ENCODE data around the gene FAM237A. TPM values are rescaled to one million over a fixed set of nuclear protein-coding genes. Genes with fewer than 3 reads are reported as not detected.

Gene FAM237A
- total RNA-seq, 1 experiment from 2014 or later, result not detected

DNA sequence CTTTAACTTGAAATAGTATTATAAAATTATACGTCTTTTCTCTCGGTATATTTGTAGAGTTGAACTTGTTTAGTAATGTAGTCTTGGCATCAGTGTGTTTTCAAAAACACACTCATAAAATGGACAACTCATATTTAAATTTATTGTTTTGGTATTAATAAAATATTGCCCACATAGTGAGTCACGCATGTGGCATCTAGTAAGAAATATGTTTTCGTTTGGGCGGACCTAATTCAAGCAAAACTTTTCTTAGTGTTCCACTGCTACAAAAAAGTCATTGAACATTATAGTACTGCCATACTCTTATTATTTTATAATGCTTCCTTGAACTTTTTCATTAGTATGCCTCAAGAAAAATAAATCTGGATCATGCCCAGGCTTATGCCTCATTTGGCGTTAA is 31.1 kb upstream of the FAM237A start:
- Histone ChIP-seq H3K36me3 (ENCODE audit: control insufficient read depth in 1 of 2, insufficient read depth in 2 of 2, low read length in 2 of 2) (no peaks in the 10 kb centered on the region), H3K4me2 (ENCODE audit: low read length) (no peak overlapping the region), H2AFZ (ENCODE audit: low read depth, low read length, poor library complexity, severe bottlenecking) (no peak overlapping the region), H3K27me3 (ENCODE audit: insufficient read depth, low read length) (no peaks in the 10 kb centered on the region), H3K9me2 (ENCODE audit: insufficient read depth) (no peaks in the 10 kb centered on the region), H3K4me1 (ENCODE audit: control insufficient read depth in 1 of 2, insufficient read depth in 2 of 2, low read length in 2 of 2) (peaks cover 0 to 4% of the 10 kb centered on the region in 2 experiments; a peak in 1 of 4 replicates), H3K79me2 (ENCODE audit: insufficient read depth, low read length) (no peaks in the 10 kb centered on the region), H3K27ac (ENCODE audit: low read depth, low read length) (no peak overlapping the region), H3K9me3 (ENCODE audit: control insufficient read depth in 1 of 2, insufficient read depth in 1 of 2, low read depth in 1 of 2, low read length in 2 of 2) (no peaks in the 10 kb centered on the region), H3K4me3 (replicated peaks in 1 of 2; ENCODE audit: low read depth in 1 of 2, low read length in 2 of 2) (no peak overlapping the region), H3K9ac (ENCODE audit: low read length) (no peak overlapping the region), H4K20me1 (ENCODE audit: insufficient read depth) (no peaks in the 10 kb centered on the region)
- ChIA-PET CTCF (no interaction called here), POLR2A (no interaction called here), RAD21 (ENCODE audit: low non-redundant PET in 1 of 2, low total read pairs in 2 of 2, uncharacterized antibody in 2 of 2, unreplicated experiment in 2 of 2) (no interaction called here)
- TF ChIP-seq ZFX (IDR thresholded peaks at IDR 0.05), result no peak
- DNase-seq (ENCODE audit: low read depth, low spot score), result no peak
- intact Hi-C loops (cut with micrococcal nuclease), result no loop called here
- no peak for ATAC-seq
- no TSS peak for BruUV-seq (replicated peaks)

GRCh38 chr2:206611736-206612135 is 30.6 kb upstream of the FAM237A start:
- intact Hi-C loops (cut with micrococcal nuclease), result no loop called here
- no peaks in the 10 kb centered on the region for H3K27me3 ChIP-seq (ENCODE audit: insufficient read depth, low read length)
- no peak for DNase-seq (ENCODE audit: low read depth, low spot score)
- no TSS peak for BruUV-seq (replicated peaks)
- no peaks in the 10 kb centered on the region for H3K9me3 ChIP-seq (ENCODE audit: control insufficient read depth in 1 of 2, insufficient read depth in 1 of 2, low read depth in 1 of 2, low read length in 2 of 2)
- H3K36me3 ChIP-seq (ENCODE audit: control insufficient read depth in 1 of 2, insufficient read depth in 2 of 2, low read length in 2 of 2), result no peaks in the 10 kb centered on the region
- POLR2A ChIA-PET, result no interaction called here
- H3K9me2 ChIP-seq (ENCODE audit: insufficient read depth), result no peaks in the 10 kb centered on the region
- H3K79me2 ChIP-seq (ENCODE audit: insufficient read depth, low read length), result no peaks in the 10 kb centered on the region
- ATAC-seq, result no peak
- no peak overlapping the region for H3K27ac ChIP-seq (ENCODE audit: low read depth, low read length)
- no peak overlapping the region for H2AFZ ChIP-seq (ENCODE audit: low read depth, low read length, poor library complexity, severe bottlenecking)
- H4K20me1 ChIP-seq (ENCODE audit: insufficient read depth), result no peaks in the 10 kb centered on the region
- H3K9ac ChIP-seq (ENCODE audit: low read length), result no peak overlapping the region
- H3K4me1 ChIP-seq (ENCODE audit: control insufficient read depth in 1 of 2, insufficient read depth in 2 of 2, low read length in 2 of 2), result peaks cover 0 to 4% of the 10 kb centered on the region in 2 experiments; a peak in 1 of 4 replicates
- H3K4me3 ChIP-seq (replicated peaks in 1 of 2; ENCODE audit: low read depth in 1 of 2, low read length in 2 of 2), result no peak overlapping the region
- CTCF ChIA-PET, result no interaction called here
- RAD21 ChIA-PET (ENCODE audit: low non-redundant PET in 1 of 2, low total read pairs in 2 of 2, uncharacterized antibody in 2 of 2, unreplicated experiment in 2 of 2), result no interaction called here
- no peak overlapping the region for H3K4me2 ChIP-seq (ENCODE audit: low read length)
- no peak for TF ChIP-seq CEBPB (IDR thresholded peaks at IDR 0.05; ENCODE audit: low read depth)
- TF ChIP-seq ELF1 (IDR thresholded peaks at IDR 0.05; ENCODE audit: borderline replicate concordance, low read depth), result no peak
- TF ChIP-seq SRF (IDR thresholded peaks at IDR 0.05; ENCODE audit: low read depth), result no peak
- no peak for TF ChIP-seq SP1 (IDR thresholded peaks at IDR 0.05; ENCODE audit: low read depth)
- no peak for TF ChIP-seq ZNF274 (IDR thresholded peaks at IDR 0.05; ENCODE audit: low read depth, low read length)
- TF ChIP-seq CTCF (IDR thresholded peaks at IDR 0.05 in 2 of 3, conservative IDR thresholded peaks at IDR 0.05 in 1 of 3; ENCODE audit: borderline replicate concordance in 1 of 3, insufficient read depth in 1 of 3, low read depth in 2 of 3, low read length in 2 of 3), result no peak
- TF ChIP-seq ZFX (IDR thresholded peaks at IDR 0.05), result no peak
- TF ChIP-seq TCF7L2 (IDR thresholded peaks at IDR 0.05; ENCODE audit: borderline replicate concordance, extremely low read depth, insufficient read depth, insufficient read length), result no peak
- TF ChIP-seq SIN3A (IDR thresholded peaks at IDR 0.05; ENCODE audit: low read depth), result no peak
- TF ChIP-seq REST (IDR thresholded peaks at IDR 0.05; ENCODE audit: low read depth), result no peak
- TF ChIP-seq RAD21 (IDR thresholded peaks at IDR 0.05; ENCODE audit: low read depth), result no peak
- TF ChIP-seq, protein P1, sequence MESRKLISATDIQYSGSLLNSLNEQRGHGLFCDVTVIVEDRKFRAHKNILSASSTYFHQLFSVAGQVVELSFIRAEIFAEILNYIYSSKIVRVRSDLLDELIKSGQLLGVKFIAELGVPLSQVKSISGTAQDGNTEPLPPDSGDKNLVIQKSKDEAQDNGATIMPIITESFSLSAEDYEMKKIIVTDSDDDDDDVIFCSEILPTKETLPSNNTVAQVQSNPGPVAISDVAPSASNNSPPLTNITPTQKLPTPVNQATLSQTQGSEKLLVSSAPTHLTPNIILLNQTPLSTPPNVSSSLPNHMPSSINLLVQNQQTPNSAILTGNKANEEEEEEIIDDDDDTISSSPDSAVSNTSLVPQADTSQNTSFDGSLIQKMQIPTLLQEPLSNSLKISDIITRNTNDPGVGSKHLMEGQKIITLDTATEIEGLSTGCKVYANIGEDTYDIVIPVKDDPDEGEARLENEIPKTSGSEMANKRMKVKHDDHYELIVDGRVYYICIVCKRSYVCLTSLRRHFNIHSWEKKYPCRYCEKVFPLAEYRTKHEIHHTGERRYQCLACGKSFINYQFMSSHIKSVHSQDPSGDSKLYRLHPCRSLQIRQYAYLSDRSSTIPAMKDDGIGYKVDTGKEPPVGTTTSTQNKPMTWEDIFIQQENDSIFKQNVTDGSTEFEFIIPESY (IDR thresholded peaks at IDR 0.05; ENCODE audit: extremely low read depth, insufficient replicate concordance, low read length), result no peak
- TF ChIP-seq POLR2AphosphoS5 (IDR thresholded peaks at IDR 0.05; ENCODE audit: low read depth, low read length), result no peak
- no peak for TF ChIP-seq EZH2 (IDR thresholded peaks at IDR 0.05)

Data from HCT116 (cell line).